Panc1 (cell line): ENCODE results near the gene SDHD.
"Not testable (repeated sequence)": the region's sequence is repeated elsewhere in the genome, so short reads cannot be mapped to it uniquely, and the experiment has no call there.

Experiments
- POLR2AphosphoS5 ChIP-seq: IDR thresholded peaks from 2 replicates; pipeline ENCODE4 v1.6.1; 2012; ENCODE audit warnings: mild to moderate bottlenecking, low read depth, low read length, moderate library complexity
- TF ChIP-seq, protein P1 (sequence below): fragments of 450-650 bp; IDR thresholded peaks from 2 replicates; pipeline ENCODE4 v1.5.1; 2017; ENCODE audit warnings: mild to moderate bottlenecking

DNA sequence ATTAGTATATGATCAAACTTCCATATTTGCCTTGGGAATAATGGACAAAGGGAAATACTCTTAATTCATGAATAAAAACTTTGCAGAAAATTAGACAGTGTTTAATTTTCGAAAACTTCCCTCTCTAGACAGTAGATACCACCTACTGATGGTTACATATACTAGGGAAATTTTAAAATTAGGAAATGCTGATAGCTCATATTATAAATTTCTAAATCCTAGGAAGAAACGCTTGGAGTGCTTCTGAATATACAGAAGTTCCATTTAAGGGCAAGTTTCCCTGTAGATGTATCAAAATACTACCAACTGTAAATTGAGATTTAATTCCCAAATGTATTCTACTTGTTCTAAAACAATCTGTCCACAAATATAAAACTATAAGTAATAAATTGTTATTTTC lies 8.6 kb downstream of the SDHD start:
- not testable (repeated sequence) for TF ChIP-seq POLR2AphosphoS5
- TF ChIP-seq, protein P1, sequence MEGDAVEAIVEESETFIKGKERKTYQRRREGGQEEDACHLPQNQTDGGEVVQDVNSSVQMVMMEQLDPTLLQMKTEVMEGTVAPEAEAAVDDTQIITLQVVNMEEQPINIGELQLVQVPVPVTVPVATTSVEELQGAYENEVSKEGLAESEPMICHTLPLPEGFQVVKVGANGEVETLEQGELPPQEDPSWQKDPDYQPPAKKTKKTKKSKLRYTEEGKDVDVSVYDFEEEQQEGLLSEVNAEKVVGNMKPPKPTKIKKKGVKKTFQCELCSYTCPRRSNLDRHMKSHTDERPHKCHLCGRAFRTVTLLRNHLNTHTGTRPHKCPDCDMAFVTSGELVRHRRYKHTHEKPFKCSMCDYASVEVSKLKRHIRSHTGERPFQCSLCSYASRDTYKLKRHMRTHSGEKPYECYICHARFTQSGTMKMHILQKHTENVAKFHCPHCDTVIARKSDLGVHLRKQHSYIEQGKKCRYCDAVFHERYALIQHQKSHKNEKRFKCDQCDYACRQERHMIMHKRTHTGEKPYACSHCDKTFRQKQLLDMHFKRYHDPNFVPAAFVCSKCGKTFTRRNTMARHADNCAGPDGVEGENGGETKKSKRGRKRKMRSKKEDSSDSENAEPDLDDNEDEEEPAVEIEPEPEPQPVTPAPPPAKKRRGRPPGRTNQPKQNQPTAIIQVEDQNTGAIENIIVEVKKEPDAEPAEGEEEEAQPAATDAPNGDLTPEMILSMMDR: not testable (repeated sequence)
